Neural progenitor cell (in vitro differentiated cells): ENCODE measurements around the gene ADH7. TPM values are rescaled to one million over a fixed set of nuclear protein-coding genes. Genes with fewer than 3 reads are reported as not detected.

Experiments
- DNase-seq: peaks from one replicate; pipeline ENCODE4 v3.0.0-alpha.2; 2016; ENCODE audit warnings: low spot score
- H2AFZ ChIP-seq: fragments of 200-600 bp; sonication (generic); replicated peaks from 2 replicates; pipeline ENCODE4 v1.6.1; 2016; ENCODE audit warnings: antibody characterized with exemption
- H3F3A ChIP-seq: fragments of 200-600 bp; sonication (generic); 2 replicates; pipeline ENCODE4 v1.6.1; 2016; ENCODE audit warnings: antibody characterized with exemption, low read depth
- H3K27ac ChIP-seq: fragments of 200-600 bp; sonication (generic); 2 replicates; pipeline ENCODE4 v1.5.1; 2016; ENCODE audit warnings: mild to moderate bottlenecking
- H3K27me3 ChIP-seq: fragments of 200-600 bp; sonication (generic); 2 replicates; pipeline ENCODE4 v1.6.1; 2016; ENCODE audit warnings: mild to moderate bottlenecking, moderate library complexity
- H3K36me3 ChIP-seq: fragments of 200-600 bp; sonication (generic); 2 replicates; pipeline ENCODE4 v1.5.1; 2016
- H3K4me1 ChIP-seq: fragments of 200-600 bp; sonication (generic); 2 replicates; pipeline ENCODE4 v1.6.1; 2016; ENCODE audit warnings: mixed run types
- H3K4me2 ChIP-seq: fragments of 200-600 bp; sonication (generic); 2 replicates; pipeline ENCODE4 v1.6.1; 2016
- H3K4me3 ChIP-seq: fragments of 200-600 bp; sonication (generic); 2 replicates; pipeline ENCODE4 v1.5.1; 2016
- H3K79me2 ChIP-seq: fragments of 200-600 bp; sonication (generic); 2 replicates; pipeline ENCODE4 v1.6.1; 2016; ENCODE audit warnings: low read depth
- H3K9ac ChIP-seq: fragments of 200-600 bp; sonication (generic); 2 replicates; pipeline ENCODE4 v1.6.1; 2016
- H3K9me3 ChIP-seq: fragments of 200-600 bp; sonication (generic); 2 replicates; pipeline ENCODE4 v1.5.1; 2016; ENCODE audit warnings: low read depth
- H4K20me1 ChIP-seq: fragments of 200-600 bp; sonication (generic); 2 replicates; pipeline ENCODE4 v1.6.1; 2016; ENCODE audit warnings: low read depth
- H3K27ac Mint-ChIP-seq: 3 replicates; pipeline ENCODE4 v1.8.0; 2021; ENCODE audit warnings: mixed read lengths
- H3K27me3 Mint-ChIP-seq: 2 replicates; pipeline ENCODE4 v1.8.0; 2022; ENCODE audit warnings: low read depth, mild to moderate bottlenecking, inconsistent platforms, moderate library complexity, mixed read lengths; ENCODE audit not compliant: insufficient read depth
- H3K36me3 Mint-ChIP-seq: 3 replicates; pipeline ENCODE4 v1.8.0; 2021; ENCODE audit warnings: mixed read lengths
- H3K4me1 Mint-ChIP-seq: 3 replicates; pipeline ENCODE4 v1.8.0; 2021; ENCODE audit warnings: mixed read lengths
- H3K4me3 Mint-ChIP-seq: 3 replicates; pipeline ENCODE4 v1.8.0; 2021; ENCODE audit warnings: mild to moderate bottlenecking, moderate library complexity, mixed read lengths
- H3K9me3 Mint-ChIP-seq: 3 replicates; pipeline ENCODE4 v1.8.0; 2020; ENCODE audit warnings: mixed read lengths
- CTCF ChIP-seq: fragments of 200-600 bp; sonication (generic); IDR thresholded peaks from 2 replicates; pipeline ENCODE4 v1.5.1; 2017; ENCODE audit warnings: antibody characterized with exemption, mild to moderate bottlenecking
- EZH2 ChIP-seq: fragments of 200-600 bp; sonication (generic); IDR thresholded peaks from 2 replicates; pipeline ENCODE4 v1.6.1; 2017; ENCODE audit warnings: antibody characterized with exemption, mild to moderate bottlenecking, moderate library complexity
- EZH2phosphoT487 ChIP-seq: fragments of 200-600 bp; sonication (generic); IDR thresholded peaks from 2 replicates; pipeline ENCODE4 v1.6.1; 2017; ENCODE audit warnings: antibody characterized with exemption
- total RNA-seq: library from RNA; depleted of rRNA; stranded (reverse); fragments of >200 nt; gene quantifications from 2 replicates; pipeline ENCODE4 v1.2.3, GENCODE V29; 2015; ENCODE audit warnings: low replicate concordance

ADH7 gene
- total RNA-seq, 1 donor from 2014 or later = not detected

- Histone ChIP-seq H3K36me3 (no peaks in the 10 kb centered on the region), H3K27ac (no peak overlapping the region), H3K9me3 (no peaks in the 10 kb centered on the region), H3F3A (no peaks in the 10 kb centered on the region), H3K27me3 (no peaks in the 10 kb centered on the region), H3K4me1 (no peaks in the 10 kb centered on the region), H3K4me2 (no peak overlapping the region), H3K4me3 (no peak overlapping the region), H2AFZ (no peak overlapping the region), H3K79me2 (no peaks in the 10 kb centered on the region), H4K20me1 (no peaks in the 10 kb centered on the region), H3K9ac (no peak overlapping the region)
- no peak for TF ChIP-seq EZH2phosphoT487
- no peak for TF ChIP-seq EZH2
- TF ChIP-seq CTCF = no peak
- no peaks in the 10 kb centered on the region for H3K36me3 Mint-ChIP-seq
- no peak overlapping the region for H3K27ac Mint-ChIP-seq
- no peaks in the 10 kb centered on the region for H3K9me3 Mint-ChIP-seq
- H3K27me3 Mint-ChIP-seq = no peaks in the 10 kb centered on the region
- no peak for DNase-seq
- H3K4me1 Mint-ChIP-seq = peaks cover 4% of the 10 kb centered on the region
- no peak overlapping the region for H3K4me3 Mint-ChIP-seq
Observed at GRCh38 chr4:99410075-99410474, 25.1 kb downstream of the ADH7 start.

- Mint-ChIP-seq H3K36me3 (no peaks in the 10 kb centered on the region), H3K27ac (no peak overlapping the region), H3K9me3 (no peaks in the 10 kb centered on the region), H3K4me1 (peaks cover 4% of the 10 kb centered on the region), H3K27me3 (no peaks in the 10 kb centered on the region), H3K4me3 (no peak overlapping the region)
- DNase-seq = no peak
- no peaks in the 10 kb centered on the region for H3K9me3 ChIP-seq
- no peak overlapping the region for H3K4me2 ChIP-seq
- no peak for TF ChIP-seq CTCF
- no peak for TF ChIP-seq EZH2phosphoT487
- no peak for TF ChIP-seq EZH2
- no peaks in the 10 kb centered on the region for H3F3A ChIP-seq
- H4K20me1 ChIP-seq = no peaks in the 10 kb centered on the region
- no peak overlapping the region for H2AFZ ChIP-seq
- no peaks in the 10 kb centered on the region for H3K79me2 ChIP-seq
- H3K9ac ChIP-seq = no peak overlapping the region
- no peaks in the 10 kb centered on the region for H3K4me1 ChIP-seq
- no peaks in the 10 kb centered on the region for H3K27me3 ChIP-seq
- no peak overlapping the region for H3K27ac ChIP-seq
- H3K36me3 ChIP-seq = no peaks in the 10 kb centered on the region
- no peak overlapping the region for H3K4me3 ChIP-seq
Observed at GRCh38 chr4:99408346-99408745, 26.8 kb downstream of the ADH7 start.

- Mint-ChIP-seq H3K27me3 (no peaks in the 10 kb centered on the region), H3K9me3 (no peaks in the 10 kb centered on the region), H3K27ac (no peak overlapping the region), H3K36me3 (no peaks in the 10 kb centered on the region), H3K4me3 (no peak overlapping the region), H3K4me1 (no peaks in the 10 kb centered on the region)
- H3K4me3 ChIP-seq = no peak overlapping the region
- no peaks in the 10 kb centered on the region for H3K79me2 ChIP-seq
- DNase-seq = peak; percentile 75
- no peaks in the 10 kb centered on the region for H3K27me3 ChIP-seq
- H3K36me3 ChIP-seq = no peaks in the 10 kb centered on the region
- no peak overlapping the region for H3K9ac ChIP-seq
- H4K20me1 ChIP-seq = no peaks in the 10 kb centered on the region
- no peak overlapping the region for H2AFZ ChIP-seq
- H3K4me2 ChIP-seq = no peak overlapping the region
- H3K4me1 ChIP-seq = no peaks in the 10 kb centered on the region
- TF ChIP-seq EZH2phosphoT487 = no peak
- peak; percentile 97 for TF ChIP-seq CTCF
- no peak for TF ChIP-seq EZH2
- no peaks in the 10 kb centered on the region for H3K9me3 ChIP-seq
- H3F3A ChIP-seq = no peaks in the 10 kb centered on the region
- no peak overlapping the region for H3K27ac ChIP-seq
Observed at GRCh38 chr4:99405433-99406115, 29.6 kb downstream of the ADH7 start.
